Ovary (tissue), 3 donors: Measurements from ENCODE around the gene ENTHD1.

Experiments
- CTCF ChIP-seq, 3 donors: fragments of 450-650 bp in 2 of 3; fragments of 200-600 bp in 1 of 3; IDR thresholded peaks; one replicate each; pipeline versions ENCODE4 v1.5.1 to v1.8.0; 2016 to 2022; ENCODE audit warnings: antibody characterized with exemption in 3 of 3, mild to moderate bottlenecking in 1 of 3
- EP300 ChIP-seq: sonication (generic); formaldehyde crosslinking; IDR thresholded peaks from one replicate; pipeline ENCODE4 v1.6.1; 2017; ENCODE audit warnings: antibody characterized with exemption
- donor health status: DM: no; HTN: no; CAD: no.

- TF ChIP-seq CTCF (IDR thresholded peaks at IDR 0.05) = no peak
- TF ChIP-seq EP300 = no peak
Measured at GRCh38 chr22:39894554-39895092, 1.1 kb upstream of the ENTHD1 start.
